ENCODE data around the gene KCTD18.

The KCTD18 gene

GRCh38 chr2:200525882-200526651 lies 16.2 kb upstream of the KCTD18 start, which contains the start of gene SGO2:
SGO2 (plus strand) TSS chr2:200526207; CDS start chr2:200532976, 6,769 bp downstream.
- TF ChIP-seq CTCF (conservative IDR thresholded peaks at IDR 0.05; ENCODE audit: control insufficient read depth, insufficient read depth, low read depth, low read length), result no peak

GRCh38 chr2:200525551-200525881 lies 15.6 kb upstream of the KCTD18 start:
- TF ChIP-seq CTCF (conservative IDR thresholded peaks at IDR 0.05; ENCODE audit: control insufficient read depth, insufficient read depth, low read depth, low read length), result no peak
- H3K4me3 ChIP-seq (ENCODE audit: control insufficient read depth, low read depth, low read length), result peak overlapping the region; percentile 85
- DNase-seq (ENCODE audit: low read depth), result no peak

More at GRCh38 chr2:200525882-200526651, 16.2 kb upstream of the KCTD18 start, which contains the start of gene SGO2:
- H3K4me3 ChIP-seq (ENCODE audit: control insufficient read depth, low read depth, low read length), result peak within 1 kb of the TSS; percentile 85
- peak; percentile 91 for DNase-seq (ENCODE audit: low read depth)

DNA sequence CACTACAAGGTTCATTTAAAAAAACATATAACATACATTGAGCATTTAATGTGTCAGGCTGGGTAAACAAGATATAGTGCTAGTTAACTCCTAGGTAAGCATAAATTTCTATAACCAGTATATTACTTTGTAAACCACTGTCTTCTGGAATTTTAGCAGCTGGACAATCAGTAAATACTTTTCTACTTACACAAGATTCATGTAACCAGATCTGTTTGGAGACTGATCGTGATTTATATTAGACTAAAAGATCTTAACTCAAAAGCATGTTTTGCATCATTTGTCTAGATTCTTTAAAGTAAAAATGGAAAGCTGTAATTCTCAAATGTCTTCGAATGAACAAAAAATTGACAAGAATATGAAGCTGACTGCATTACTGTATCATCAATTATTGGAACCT lies 15.2 kb upstream of the KCTD18 start:
- H3K4me3 ChIP-seq (ENCODE audit: control insufficient read depth, low read depth, low read length), result peak overlapping the region; percentile 85
- TF ChIP-seq CTCF (conservative IDR thresholded peaks at IDR 0.05; ENCODE audit: control insufficient read depth, insufficient read depth, low read depth, low read length), result no peak

DNA sequence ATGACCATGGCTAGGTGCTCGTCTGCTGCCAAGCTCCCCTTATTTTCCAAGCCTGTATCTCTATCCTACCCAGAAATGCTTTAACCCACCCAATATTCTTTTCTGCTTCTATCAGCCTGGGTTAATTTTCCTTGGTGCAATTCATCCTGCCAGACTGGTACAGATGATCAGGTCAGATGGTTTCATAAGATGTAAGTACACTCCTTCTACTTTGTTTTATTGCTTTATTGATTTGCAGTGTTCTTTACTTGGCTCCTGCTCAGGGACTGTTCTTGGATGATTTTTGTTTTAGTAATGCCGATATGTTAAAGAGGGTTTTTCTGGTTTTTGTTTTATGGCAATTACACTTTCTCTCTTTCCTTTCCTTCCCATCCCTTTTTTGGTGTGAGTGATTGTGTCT lies 13.7 kb upstream of the KCTD18 start:
- no peak overlapping the region for H3K4me3 ChIP-seq (ENCODE audit: control insufficient read depth, low read depth, low read length)
- TF ChIP-seq CTCF (conservative IDR thresholded peaks at IDR 0.05; ENCODE audit: control insufficient read depth, insufficient read depth, low read depth, low read length), result no peak
- DNase-seq (ENCODE audit: low read depth), result no peak

More for the DNA sequence above, 15.2 kb upstream of the KCTD18 start:
- DNase-seq (ENCODE audit: low read depth), result no peak

- TF ChIP-seq CTCF (conservative IDR thresholded peaks at IDR 0.05; ENCODE audit: control insufficient read depth, insufficient read depth, low read depth, low read length), result no peak
- DNase-seq (ENCODE audit: low read depth), result no peak
- no peak overlapping the region for H3K4me3 ChIP-seq (ENCODE audit: control insufficient read depth, low read depth, low read length)
Observed at GRCh38 chr2:200523158-200523557, 13.3 kb upstream of the KCTD18 start.

DNA sequence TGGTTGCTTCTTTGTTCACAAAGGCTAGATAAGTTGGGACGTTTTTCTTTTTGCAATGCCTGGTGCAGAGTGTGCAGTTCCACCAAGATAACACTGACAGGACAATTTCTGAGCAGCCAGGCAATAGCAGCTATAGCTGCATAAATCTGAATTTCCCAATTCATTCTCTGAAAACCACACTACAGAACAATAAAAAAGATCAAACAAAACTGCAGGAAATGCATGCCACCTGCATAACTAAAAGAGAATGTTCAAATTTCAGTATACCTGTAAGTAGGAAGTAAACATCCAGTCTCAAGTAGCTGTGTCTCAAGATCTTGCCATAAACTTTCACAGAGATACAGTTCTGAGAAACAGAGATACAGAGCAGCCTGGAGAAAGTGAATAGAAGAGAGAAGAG lies 5.3 kb upstream of the KCTD18 start:
- no peak overlapping the region for H3K4me3 ChIP-seq (ENCODE audit: control insufficient read depth, low read depth, low read length)
- no peak for TF ChIP-seq CTCF (conservative IDR thresholded peaks at IDR 0.05; ENCODE audit: control insufficient read depth, insufficient read depth, low read depth, low read length)
- no peak for DNase-seq (ENCODE audit: low read depth)

All from fibroblast of mammary gland (primary cell).